A673 (cell line): ENCODE data around the gene ZNF92. TPM values are rescaled to one million over a fixed set of nuclear protein-coding genes. Genes with fewer than 3 reads are reported as not detected.
"Not testable (repeated sequence)": the region's sequence is repeated elsewhere in the genome, so short reads cannot be mapped to it uniquely, and the experiment has no call there.

ENCODE experiments used
- BruUV-seq: library from RNA; stranded (reverse); fragments of 400-500 nt; replicated peaks from 2 replicates; lab custom pipeline; 2021; lab: Mats Ljungman, UMichigan
- CTCF ChIA-PET: fragments of 300-600 bp; sonication (Branson Sonifier 250); formaldehyde crosslinking; loops from one replicate; lab custom pipeline; 2022; ENCODE audit warnings: antibody characterized with exemption; lab: Charles Lee
- POLR2A ChIA-PET: fragments of 300-600 bp; sonication (Branson Sonifier 250); formaldehyde crosslinking; loops from one replicate; lab custom pipeline; 2022; ENCODE audit warnings: antibody characterized with exemption; ENCODE audit not compliant: low non-redundant PET; lab: Charles Lee
- DNase-seq: peaks from one replicate; pipeline ENCODE4 v3.0.0-alpha.2; 2015; ENCODE audit warnings: low spot score
- H3K27ac ChIP-seq: fragments of 200-600 bp; sonication (generic); 2 replicates; pipeline ENCODE4 v1.5.1; 2016; ENCODE audit warnings: mixed run types, low read depth, mild to moderate bottlenecking, mixed read lengths, antibody characterized with exemption, low read length; ENCODE audit not compliant: poor library complexity, severe bottlenecking
- H3K27me3 ChIP-seq: fragments of 200-600 bp; sonication (generic); replicated peaks from 2 replicates; pipeline ENCODE4 v1.6.1; 2017; ENCODE audit warnings: mixed run types, low read depth, mild to moderate bottlenecking, mixed read lengths, antibody characterized with exemption, low read length; ENCODE audit not compliant: insufficient read depth, poor library complexity
- H3K36me3 ChIP-seq: fragments of 200-600 bp; sonication (generic); 2 replicates; pipeline ENCODE4 v1.6.1; 2016; ENCODE audit warnings: mixed run types, mild to moderate bottlenecking, mixed read lengths, antibody characterized with exemption, low read length; ENCODE audit not compliant: insufficient read depth, poor library complexity, severe bottlenecking
- H3K4me1 ChIP-seq: fragments of 200-600 bp; sonication (generic); 2 replicates; pipeline ENCODE4 v1.6.1; 2017; ENCODE audit warnings: mixed run types, mild to moderate bottlenecking, mixed read lengths, antibody characterized with exemption, low read length; ENCODE audit not compliant: insufficient read depth, poor library complexity, severe bottlenecking
- H3K4me3 ChIP-seq: fragments of 200-600 bp; sonication (generic); 2 replicates; pipeline ENCODE4 v1.5.1; 2016; ENCODE audit warnings: low read depth, mixed run types, mild to moderate bottlenecking, mixed read lengths, low read length; ENCODE audit not compliant: poor library complexity, severe bottlenecking
- H3K9me3 ChIP-seq: fragments of 200-600 bp; sonication (generic); 2 replicates; pipeline ENCODE4 v1.6.1; 2016; ENCODE audit warnings: mixed run types, low read depth, mild to moderate bottlenecking, mixed read lengths, antibody characterized with exemption, low read length; ENCODE audit not compliant: poor library complexity, severe bottlenecking
- CTCF ChIP-seq: fragments of 300-800, 200-600 bp; sonication (generic); conservative IDR thresholded peaks from 2 replicates; pipeline ENCODE4 v1.5.1; 2017; ENCODE audit warnings: low read depth, mild to moderate bottlenecking, antibody characterized with exemption, low read length, moderate library complexity, mixed read lengths
- EZH2 ChIP-seq: fragments of 200-600 bp; sonication (generic); IDR thresholded peaks from 2 replicates; pipeline ENCODE4 v1.6.1; 2017; ENCODE audit warnings: borderline replicate concordance, low read depth, mild to moderate bottlenecking, mixed read lengths, antibody characterized with exemption, low read length; ENCODE audit not compliant: poor library complexity, severe bottlenecking
- intact Hi-C: fragments of 100-400 bp; cut with micrococcal nuclease; formaldehyde crosslinking; loops from one replicate; pipeline ENCODE4 v1.10.0; 2022; ENCODE audit not compliant: unreplicated experiment
- total RNA-seq: library from RNA; stranded (reverse); gene quantifications from 2 replicates; pipeline ENCODE4 v1.2.3, GENCODE V29; 2021

Gene ZNF92
- total RNA-seq, 1 experiment from 2014 or later = 24.3 TPM

- ChIA-PET CTCF (no interaction called here), POLR2A (no interaction called here)
- BruUV-seq = no TSS peak
- Histone ChIP-seq H3K27ac (no peak overlapping the region), H3K4me1 (no peaks in the 10 kb centered on the region), H3K9me3 (peaks cover 56% of the 10 kb centered on the region), H3K36me3 (peaks cover 20% of the 10 kb centered on the region), H3K27me3 (no peaks in the 10 kb centered on the region), H3K4me3 (no peak overlapping the region)
- no peak for DNase-seq
- TF ChIP-seq EZH2 = no peak
- TF ChIP-seq CTCF = no peak
- intact Hi-C loops = no loop called here
Observed at GRCh38 chr7:65404020-65404419, 30.4 kb downstream of the ZNF92 start.

- POLR2A ChIA-PET, BruUV-seq: not testable (repeated sequence)
- peaks cover 39% of the 10 kb centered on the region for H3K9me3 ChIP-seq
Observed at GRCh38 chr7:65406706-65407105, 33.1 kb downstream of the ZNF92 start.

GRCh38 chr7:65409363-65409762 is 35.7 kb downstream of the ZNF92 start:
- no TSS peak for BruUV-seq
- CTCF ChIA-PET = no interaction called here

More at GRCh38 chr7:65406706-65407105, 33.1 kb downstream of the ZNF92 start:
- H3K27me3 ChIP-seq, intact Hi-C loops, H3K27ac ChIP-seq, DNase-seq, CTCF ChIA-PET, H3K4me3 ChIP-seq, H3K4me1 ChIP-seq, H3K36me3 ChIP-seq: not testable (repeated sequence)

More at GRCh38 chr7:65409363-65409762, 35.7 kb downstream of the ZNF92 start:
- Histone ChIP-seq H3K4me3 (no peak overlapping the region), H3K9me3 (peaks cover 20% of the 10 kb centered on the region), H3K36me3 (no peaks in the 10 kb centered on the region), H3K4me1 (no peaks in the 10 kb centered on the region), H3K27ac (no peak overlapping the region), H3K27me3 (no peaks in the 10 kb centered on the region)
- POLR2A ChIA-PET = no interaction called here
- intact Hi-C loops = no loop called here
- TF ChIP-seq EZH2 (no peak), CTCF (no peak)
- DNase-seq = no peak
